HUDEP-2 (cell line): Measurements from ENCODE around the gene GATM.

Source experiments
- DNase-seq, 76 experiments: peaks; one replicate each; lab custom pipeline; 2025; ENCODE audit not compliant: unreplicated experiment in 76 of 76; lab: John Stamatoyannopoulos, UW

Gene GATM

GRCh38 chr15:45378149-45378912 lies at the start of gene GATM:
GATM (minus strand) TSS chr15:45378544; CDS start chr15:45378453, 91 bp downstream.
- peak in 7 of 76 experiments; percentile 2 to 10 (median 4) for DNase-seq

- DNase-seq = no peak
These were observed 48.7 kb upstream of the GATM start for GRCh38 chr15:45427085-45427484.

- DNase-seq = no peak
These were observed 46.8 kb upstream of the GATM start for GRCh38 chr15:45425135-45425534.

- no peak for DNase-seq
These were observed 46.1 kb upstream of the GATM start for GRCh38 chr15:45424429-45424828.

- DNase-seq = peak in 32 of 76 experiments; percentile 3 to 79 (median 48)
These were observed 39.1 kb upstream of the GATM start for GRCh38 chr15:45417303-45417950.

- no peak for DNase-seq
These were observed 36.0 kb upstream of the GATM start for GRCh38 chr15:45414215-45414885.

- no peak for DNase-seq
These were observed 31.3 kb upstream of the GATM start for GRCh38 chr15:45409596-45409995.

- no peak for DNase-seq
These were observed 29.4 kb upstream of the GATM start for GRCh38 chr15:45407786-45408185.

- peak in 13 of 76 experiments; percentile 4 to 35 (median 16) for DNase-seq
These were observed 24.9 kb upstream of the GATM start for GRCh38 chr15:45402955-45403877.

GRCh38 chr15:45402162-45402954 lies 24.0 kb upstream of the GATM start:
- peak in 75 of 76 experiments; percentile 55 to 95 (median 89) for DNase-seq

- DNase-seq = no peak
These were observed 23.4 kb upstream of the GATM start for GRCh38 chr15:45401665-45402161.

- DNase-seq = peak in 20 of 76 experiments; percentile 0 to 45 (median 16)
These were observed 21.3 kb upstream of the GATM start for GRCh38 chr15:45399381-45400212.

GRCh38 chr15:45397116-45397665 lies 18.8 kb upstream of the GATM start:
- DNase-seq = no peak

GRCh38 chr15:45395943-45396342 lies 17.6 kb upstream of the GATM start:
- no peak for DNase-seq

- DNase-seq = no peak
These were observed 16.3 kb upstream of the GATM start for GRCh38 chr15:45394681-45395080.

GRCh38 chr15:45393851-45394250 lies 15.5 kb upstream of the GATM start:
- no peak for DNase-seq

GRCh38 chr15:45392584-45392855 lies 14.2 kb upstream of the GATM start:
- DNase-seq = no peak

- DNase-seq = no peak
These were observed 13.6 kb upstream of the GATM start for GRCh38 chr15:45391746-45392583.
